Measurements from ENCODE around the gene SRP72. TPM values are rescaled to one million over a fixed set of nuclear protein-coding genes. Genes with fewer than 3 reads are reported as not detected.

Gene SRP72
- polyA plus RNA-seq, 1 donor (not counting 4 experiments of a cell fraction or from before 2014, with no cell fraction given) = 126 TPM

- peak overlapping the region; percentile 84 for H3K4me2 ChIP-seq (ENCODE audit: control insufficient read depth, extremely low read depth, insufficient read depth, low read depth, low read length)
- H3K9ac ChIP-seq (ENCODE audit: control insufficient read depth, extremely low read depth, insufficient read depth, low read length) = no peak overlapping the region
- peak overlapping the region in 1 of 3 experiments; percentile 57 for H3K4me3 ChIP-seq (ENCODE audit: control insufficient read depth in 2 of 3, extremely low read depth in 1 of 3, insufficient read depth in 2 of 3, low read depth in 1 of 3, low read length in 3 of 3)
- H3K4me1 ChIP-seq (ENCODE audit: control insufficient read depth, extremely low read depth, insufficient read depth, low read length) = peaks cover 3% of the 10 kb centered on the region
- H4K20me1 ChIP-seq (ENCODE audit: control insufficient read depth, extremely low read depth, insufficient read depth, low read length) = no peaks in the 10 kb centered on the region
- no peaks in the 10 kb centered on the region for H3K9me1 ChIP-seq (ENCODE audit: control insufficient read depth, extremely low read depth, insufficient read depth, low read length)
- dilution Hi-C loops (cut with MboI; ENCODE audit: extremely low pct_ligation_motif_present, low sequenced_read_pairs) = no loop called here
- no peak for FAIRE-seq
- no peak overlapping the region for H3K27ac ChIP-seq (ENCODE audit: control insufficient read depth, insufficient read depth, low read length)
- DNase-seq (ENCODE audit: low read depth, low spot score) = peak; percentile 32
- H2AFZ ChIP-seq (ENCODE audit: control insufficient read depth, low read length) = peak overlapping the region; percentile 86
- H3K9me3 ChIP-seq (ENCODE audit: control insufficient read depth, low read depth, low read length) = no peaks in the 10 kb centered on the region
- no peak for TF ChIP-seq EZH2 (IDR thresholded peaks at IDR 0.05; ENCODE audit: low read length)
- TF ChIP-seq CTCF (optimal IDR thresholded peaks at IDR 0.05 in 1 of 3, IDR thresholded peaks at IDR 0.05 in 1 of 3, conservative IDR thresholded peaks at IDR 0.05 in 1 of 3; ENCODE audit: extremely low read depth in 1 of 3, insufficient read depth in 2 of 3, low read length in 3 of 3) = peak; percentile 91 to 97 (median 96)
- H3K79me2 ChIP-seq (ENCODE audit: control insufficient read depth, insufficient read depth, low read length) = no peaks in the 10 kb centered on the region
- H3K36me3 ChIP-seq (ENCODE audit: control insufficient read depth in 2 of 2, extremely low read depth in 1 of 2, insufficient read depth in 2 of 2, low read length in 2 of 2) = no peaks in the 10 kb centered on the region
- H3K27me3 ChIP-seq (ENCODE audit: control insufficient read depth, extremely low read depth, insufficient read depth, low read length) = no peaks in the 10 kb centered on the region
Measured at GRCh38 chr4:56544573-56545131, 77.2 kb downstream of the SRP72 start.

- Histone ChIP-seq H3K79me2 (ENCODE audit: control insufficient read depth, insufficient read depth, low read length) (no peaks in the 10 kb centered on the region), H3K27me3 (ENCODE audit: control insufficient read depth, extremely low read depth, insufficient read depth, low read length) (no peaks in the 10 kb centered on the region), H3K36me3 (ENCODE audit: control insufficient read depth in 2 of 2, extremely low read depth in 1 of 2, insufficient read depth in 2 of 2, low read length in 2 of 2) (no peaks in the 10 kb centered on the region), H3K4me2 (ENCODE audit: control insufficient read depth, extremely low read depth, insufficient read depth, low read depth, low read length) (no peak overlapping the region), H2AFZ (ENCODE audit: control insufficient read depth, low read length) (no peak overlapping the region), H3K27ac (ENCODE audit: control insufficient read depth, insufficient read depth, low read length) (no peak overlapping the region), H4K20me1 (ENCODE audit: control insufficient read depth, extremely low read depth, insufficient read depth, low read length) (no peaks in the 10 kb centered on the region), H3K4me1 (ENCODE audit: control insufficient read depth, extremely low read depth, insufficient read depth, low read length) (no peaks in the 10 kb centered on the region), H3K9ac (ENCODE audit: control insufficient read depth, extremely low read depth, insufficient read depth, low read length) (no peak overlapping the region), H3K9me3 (ENCODE audit: control insufficient read depth, low read depth, low read length) (no peaks in the 10 kb centered on the region), H3K9me1 (ENCODE audit: control insufficient read depth, extremely low read depth, insufficient read depth, low read length) (no peaks in the 10 kb centered on the region), H3K4me3 (ENCODE audit: control insufficient read depth in 2 of 3, extremely low read depth in 1 of 3, insufficient read depth in 2 of 3, low read depth in 1 of 3, low read length in 3 of 3) (no peak overlapping the region)
- dilution Hi-C loops (cut with MboI; ENCODE audit: extremely low pct_ligation_motif_present, low sequenced_read_pairs) = no loop called here
- TF ChIP-seq EZH2 (IDR thresholded peaks at IDR 0.05; ENCODE audit: low read length) (no peak), CTCF (optimal IDR thresholded peaks at IDR 0.05 in 1 of 3, IDR thresholded peaks at IDR 0.05 in 1 of 3, conservative IDR thresholded peaks at IDR 0.05 in 1 of 3; ENCODE audit: extremely low read depth in 1 of 3, insufficient read depth in 2 of 3, low read length in 3 of 3) (no peak)
- FAIRE-seq (no peak), DNase-seq (ENCODE audit: low read depth, low spot score) (no peak)
Measured at GRCh38 chr4:56550642-56551041, 83.2 kb downstream of the SRP72 start.

Data from keratinocyte (primary cell).